Left lung (tissue), 10 donors: ENCODE data around the gene PIGP. TPM values are rescaled to one million over a fixed set of nuclear protein-coding genes. Genes with fewer than 3 reads are reported as not detected.
"Not testable (repeated sequence)": the region's sequence is repeated elsewhere in the genome, so short reads cannot be mapped to it uniquely, and the experiment has no call there.

Experiments used
- ATAC-seq: fragments of 200-7000 bp; cut with Tn5 transposase; one replicate; pipeline ENCODE4 v1.9.1; 2020; ENCODE audit warnings: moderate library complexity
- DNase-seq, 4 donors: peaks; one replicate each; pipeline ENCODE4 v3.0.0-alpha.2; 2013 to 2020
- H3K27ac ChIP-seq, 2 donors: fragments of 200-600 bp; sonication (generic) in 1 of 2; one replicate each; pipeline versions ENCODE4 v1.5.0 to v1.8.0; 2020 to 2021
- H3K27me3 ChIP-seq, 2 donors: fragments of 200-600 bp; sonication (generic) in 1 of 2; one replicate each; pipeline versions ENCODE4 v1.5.0 to v1.8.0; 2020 to 2021
- H3K36me3 ChIP-seq, 2 donors: fragments of 200-600 bp; sonication (generic) in 1 of 2; one replicate each; pipeline versions ENCODE4 v1.5.0 to v1.8.0; 2020 to 2021
- H3K4me1 ChIP-seq, 2 donors: fragments of 200-600 bp; one replicate each; pipeline ENCODE4 v1.8.0; 2021
- H3K4me3 ChIP-seq, 2 donors: fragments of 200-600 bp; sonication (generic) in 1 of 2; one replicate each; pipeline versions ENCODE4 v1.5.0 to v1.8.0; 2020 to 2021; ENCODE audit warnings: mild to moderate bottlenecking in 1 of 2
- H3K9me3 ChIP-seq, 2 donors: fragments of 200-600 bp; sonication (generic) in 1 of 2; one replicate each; pipeline versions ENCODE4 v1.5.0 to v1.8.0; 2020 to 2021
- intact Hi-C, 2 donors: fragments of 100-400 bp; cut with DNase I; formaldehyde crosslinking; loops; one replicate each; pipeline versions ENCODE4 v1.11.2 to v1.14.2; 2022
- polyA plus RNA-seq, 6 donors: library from polyadenylated mRNA; unstranded; fragments of 120-200 nt; gene quantifications; one replicate each; pipeline ENCODE4 v1.2.1, GENCODE V29; 2013; ENCODE audit not compliant: insufficient read length in 6 of 6
- total RNA-seq, 2 donors: library from RNA; stranded (reverse); fragmentation: NEBNext Ultra II Directional; extraction: Animal tissue kit (Norgen Biotek cat#: 25700); gene quantifications; one replicate each; pipeline ENCODE4 v1.2.1, GENCODE V29; 2021
- TF ChIP-seq, protein P1 (sequence below), 2 donors: fragments of 200-600 bp; sonication (generic) in 1 of 2; IDR thresholded peaks; one replicate each; pipeline versions ENCODE4 v1.5.0 to v1.8.0; 2021; ENCODE audit warnings: antibody characterized with exemption in 2 of 2
- donor health status: DM: no; HTN: yes; CAD: no.
- donor health status: DM: no; HTN: no; CAD: no.

Gene PIGP
- total and polyA plus RNA-seq, 8 donors = 17.3 to 27.3 (median 22.8) TPM

DNA sequence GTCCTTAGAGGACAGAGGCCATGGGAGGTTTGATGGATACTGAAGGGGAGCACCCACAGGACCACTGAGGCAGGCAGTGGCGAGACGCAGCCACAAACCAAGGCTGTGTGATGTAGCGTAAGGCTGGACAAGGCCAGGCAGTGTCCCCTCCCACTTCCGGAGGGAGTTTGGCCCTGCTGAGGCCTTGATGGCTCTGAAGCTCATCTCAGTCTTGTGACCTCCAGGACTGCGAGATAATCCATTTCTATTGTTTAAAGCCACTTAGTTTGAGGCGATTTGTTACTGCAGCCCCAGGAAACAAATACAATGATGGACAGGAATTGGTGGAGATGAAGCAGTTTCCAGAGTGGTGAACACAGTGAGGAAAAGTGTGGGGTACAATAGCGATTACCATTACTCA, 15.3 kb downstream of the PIGP start:
- Histone ChIP-seq H3K27ac (no peak overlapping the region), H3K27me3 (no peaks in the 10 kb centered on the region), H3K36me3 (no peaks in the 10 kb centered on the region), H3K4me1 (no peaks in the 10 kb centered on the region), H3K9me3 (peaks cover 0 to 3% of the 10 kb centered on the region in 2 donors), H3K4me3 (no peak overlapping the region)
- no peak for ATAC-seq
- intact Hi-C loops = no loop called here
- no peak for DNase-seq
- TF ChIP-seq, protein P1, sequence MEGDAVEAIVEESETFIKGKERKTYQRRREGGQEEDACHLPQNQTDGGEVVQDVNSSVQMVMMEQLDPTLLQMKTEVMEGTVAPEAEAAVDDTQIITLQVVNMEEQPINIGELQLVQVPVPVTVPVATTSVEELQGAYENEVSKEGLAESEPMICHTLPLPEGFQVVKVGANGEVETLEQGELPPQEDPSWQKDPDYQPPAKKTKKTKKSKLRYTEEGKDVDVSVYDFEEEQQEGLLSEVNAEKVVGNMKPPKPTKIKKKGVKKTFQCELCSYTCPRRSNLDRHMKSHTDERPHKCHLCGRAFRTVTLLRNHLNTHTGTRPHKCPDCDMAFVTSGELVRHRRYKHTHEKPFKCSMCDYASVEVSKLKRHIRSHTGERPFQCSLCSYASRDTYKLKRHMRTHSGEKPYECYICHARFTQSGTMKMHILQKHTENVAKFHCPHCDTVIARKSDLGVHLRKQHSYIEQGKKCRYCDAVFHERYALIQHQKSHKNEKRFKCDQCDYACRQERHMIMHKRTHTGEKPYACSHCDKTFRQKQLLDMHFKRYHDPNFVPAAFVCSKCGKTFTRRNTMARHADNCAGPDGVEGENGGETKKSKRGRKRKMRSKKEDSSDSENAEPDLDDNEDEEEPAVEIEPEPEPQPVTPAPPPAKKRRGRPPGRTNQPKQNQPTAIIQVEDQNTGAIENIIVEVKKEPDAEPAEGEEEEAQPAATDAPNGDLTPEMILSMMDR (IDR thresholded peaks at IDR 0.05) = no peak

DNA sequence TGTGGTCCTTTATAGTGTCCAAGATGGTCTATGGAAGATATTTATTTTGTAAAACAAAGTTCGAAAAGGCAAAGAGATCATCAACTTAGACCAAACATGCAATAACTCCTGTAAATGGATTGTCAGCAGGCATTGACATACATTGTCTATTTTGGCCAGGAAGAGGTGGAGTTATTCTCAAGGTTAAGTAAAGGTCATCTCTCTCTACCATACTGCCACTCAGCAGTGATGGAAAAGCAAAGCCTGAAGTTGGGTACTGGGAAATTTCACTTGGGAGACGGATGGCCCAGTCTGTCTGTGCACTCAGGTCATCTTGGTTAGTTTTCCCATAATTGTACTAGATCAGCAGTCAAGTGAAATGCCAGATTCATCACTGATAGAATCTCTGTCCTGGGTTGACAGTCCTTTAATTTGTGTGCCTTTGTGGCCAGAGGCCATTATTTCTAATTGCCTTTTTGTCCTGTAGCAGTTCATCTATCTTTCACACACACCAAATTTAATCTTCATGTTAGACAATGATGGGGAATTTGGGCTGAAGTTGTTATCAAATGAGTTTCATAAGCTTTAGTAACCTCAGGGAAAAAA, 17.5 kb downstream of the PIGP start:
- H3K36me3 ChIP-seq = no peaks in the 10 kb centered on the region
- no peak overlapping the region for H3K4me3 ChIP-seq
- no peak for DNase-seq
- H3K27me3 ChIP-seq = no peaks in the 10 kb centered on the region
- ATAC-seq = no peak
- intact Hi-C loops = no loop called here
- H3K4me1 ChIP-seq = no peaks in the 10 kb centered on the region
- H3K9me3 ChIP-seq = peaks cover 0 to 3% of the 10 kb centered on the region in 2 donors
- H3K27ac ChIP-seq = no peak overlapping the region
- TF ChIP-seq, protein P1 (IDR thresholded peaks at IDR 0.05) = no peak

DNA sequence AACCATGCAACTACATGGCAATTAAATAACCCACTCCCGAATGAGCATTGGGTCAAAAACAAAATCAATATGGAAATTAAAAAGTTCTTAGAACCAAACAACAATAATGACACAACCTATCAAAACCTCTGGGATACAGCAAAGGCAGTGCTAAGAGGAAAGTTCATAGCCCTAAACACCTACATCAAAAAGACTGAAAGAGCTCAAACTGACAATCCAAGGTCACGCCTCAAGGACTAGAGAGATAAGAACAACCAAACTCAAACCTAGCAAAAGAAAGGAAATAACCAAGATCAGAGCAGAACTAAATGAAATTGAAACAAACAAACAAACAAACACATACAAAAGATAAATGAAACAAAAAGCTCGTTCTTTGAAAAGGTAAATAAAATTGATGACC, 23.1 kb downstream of the PIGP start:
- H3K27me3 ChIP-seq, H3K4me1 ChIP-seq, H3K9me3 ChIP-seq, H3K36me3 ChIP-seq, DNase-seq, intact Hi-C loops, H3K27ac ChIP-seq, H3K4me3 ChIP-seq, ATAC-seq: not testable (repeated sequence)

DNA sequence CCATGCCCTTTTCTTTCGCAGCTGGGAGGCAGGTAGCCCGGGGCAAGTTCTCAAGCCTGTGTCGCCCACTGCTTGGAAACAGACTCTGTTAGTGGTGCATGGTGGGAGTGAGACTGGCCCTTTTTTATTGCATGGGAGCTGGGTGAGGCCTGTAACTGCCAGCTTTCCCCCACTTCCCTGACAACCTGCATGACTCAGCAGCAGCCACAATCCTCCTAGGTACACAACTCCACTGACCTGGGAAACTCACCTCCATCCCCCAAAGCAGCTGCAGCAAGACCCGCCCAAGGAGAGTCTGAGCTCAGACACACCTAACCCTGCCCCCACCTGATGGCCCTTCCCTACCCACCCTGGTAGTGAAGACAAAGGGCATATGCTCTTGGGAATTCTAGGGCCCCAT, 25.8 kb downstream of the PIGP start:
- no peaks in the 10 kb centered on the region for H3K9me3 ChIP-seq
- no peak overlapping the region for H3K4me3 ChIP-seq
- intact Hi-C loops = no loop called here
- TF ChIP-seq, protein P1 (IDR thresholded peaks at IDR 0.05) = no peak
- H3K27me3 ChIP-seq = no peaks in the 10 kb centered on the region
- H3K4me1 ChIP-seq = no peaks in the 10 kb centered on the region
- ATAC-seq (no peak), DNase-seq (no peak)
- no peak overlapping the region for H3K27ac ChIP-seq
- no peaks in the 10 kb centered on the region for H3K36me3 ChIP-seq

DNA sequence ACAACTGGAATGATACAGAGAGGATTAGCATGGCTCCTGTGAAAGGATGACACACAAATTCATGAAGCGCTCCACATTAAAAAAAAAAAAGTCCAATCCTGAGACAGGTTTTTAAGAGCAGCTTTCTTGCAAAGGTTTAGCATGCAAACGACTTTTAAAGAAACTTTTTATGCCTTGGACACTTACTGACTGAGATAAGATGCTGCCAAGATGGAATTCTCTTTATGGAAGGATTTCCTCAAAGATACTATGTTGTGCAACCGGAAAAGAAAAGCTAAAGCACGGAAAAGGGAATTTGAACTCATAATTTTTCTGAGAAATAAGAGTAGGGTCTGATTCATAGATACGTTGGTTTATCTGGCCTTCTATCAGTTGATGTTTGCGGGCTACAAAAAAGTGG, 27.3 kb downstream of the PIGP start:
- Histone ChIP-seq H3K4me1 (no peaks in the 10 kb centered on the region), H3K27ac (no peak overlapping the region), H3K27me3 (no peaks in the 10 kb centered on the region), H3K4me3 (no peak overlapping the region), H3K9me3 (no peaks in the 10 kb centered on the region), H3K36me3 (no peaks in the 10 kb centered on the region)
- DNase-seq (no peak), ATAC-seq (no peak)
- intact Hi-C loops = no loop called here
- TF ChIP-seq, protein P1 (IDR thresholded peaks at IDR 0.05) = no peak

DNA sequence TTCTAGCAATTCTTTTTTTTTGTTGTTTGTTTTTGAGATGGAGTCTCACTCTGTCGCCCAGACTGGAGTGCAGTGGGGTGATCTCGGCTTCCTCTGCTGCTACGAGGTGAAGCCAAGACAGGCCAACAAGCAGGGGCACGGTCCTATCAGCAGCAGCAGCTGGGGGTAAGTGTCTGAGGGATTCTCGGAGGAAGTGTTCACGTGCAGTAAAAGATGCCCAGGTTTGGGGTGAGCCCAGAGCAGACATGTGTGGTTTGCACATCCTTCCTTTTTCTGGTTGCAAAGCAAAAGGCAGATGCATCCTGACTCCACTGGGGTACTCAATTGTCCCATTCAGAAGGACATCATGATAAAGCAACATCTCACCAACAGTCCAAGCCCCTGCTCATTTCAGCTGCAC, 27.7 kb downstream of the PIGP start:
- Histone ChIP-seq H3K27me3 (no peaks in the 10 kb centered on the region), H3K4me1 (no peaks in the 10 kb centered on the region), H3K4me3 (no peak overlapping the region), H3K36me3 (no peaks in the 10 kb centered on the region), H3K9me3 (no peaks in the 10 kb centered on the region), H3K27ac (no peak overlapping the region)
- intact Hi-C loops = no loop called here
- DNase-seq = no peak
- TF ChIP-seq, protein P1 (IDR thresholded peaks at IDR 0.05) = no peak
- ATAC-seq = no peak
